ENCODE measurements around the gene SYNDIG1L.

SYNDIG1L gene

GRCh38 chr14:74411671-74412070 lies 14.3 kb downstream of the SYNDIG1L start:
- DNase-seq (ENCODE audit: insufficient read length, low spot score) (no peak), FAIRE-seq (no peak)
- TF ChIP-seq CTCF (IDR thresholded peaks at IDR 0.05; ENCODE audit: insufficient read depth, missing control alignments): no peak

GRCh38 chr14:74409441-74409840 lies 16.6 kb downstream of the SYNDIG1L start:
- TF ChIP-seq CTCF (IDR thresholded peaks at IDR 0.05; ENCODE audit: insufficient read depth, missing control alignments): no peak
- FAIRE-seq: no peak
- no peak for DNase-seq (ENCODE audit: insufficient read length, low spot score)

- TF ChIP-seq CTCF (IDR thresholded peaks at IDR 0.05; ENCODE audit: insufficient read depth, missing control alignments): no peak
- no peak for DNase-seq (ENCODE audit: insufficient read length, low spot score)
- no peak for FAIRE-seq
Measured at GRCh38 chr14:74408870-74409269, 17.1 kb downstream of the SYNDIG1L start.

- DNase-seq (ENCODE audit: insufficient read length, low spot score) (no peak), FAIRE-seq (no peak)
- TF ChIP-seq CTCF (IDR thresholded peaks at IDR 0.05; ENCODE audit: insufficient read depth, missing control alignments): no peak
Measured at GRCh38 chr14:74407801-74408154, 18.2 kb downstream of the SYNDIG1L start.

GRCh38 chr14:74407021-74407800 lies 18.8 kb downstream of the SYNDIG1L start:
- no peak for TF ChIP-seq CTCF (IDR thresholded peaks at IDR 0.05; ENCODE audit: insufficient read depth, missing control alignments)
- no peak for FAIRE-seq
- no peak for DNase-seq (ENCODE audit: insufficient read length, low spot score)

GRCh38 chr14:74405663-74406062 lies 20.3 kb downstream of the SYNDIG1L start:
- no peak for FAIRE-seq
- DNase-seq (ENCODE audit: insufficient read length, low spot score): no peak
- no peak for TF ChIP-seq CTCF (IDR thresholded peaks at IDR 0.05; ENCODE audit: insufficient read depth, missing control alignments)

- no peak for FAIRE-seq
- no peak for DNase-seq (ENCODE audit: insufficient read length, low spot score)
- TF ChIP-seq CTCF (IDR thresholded peaks at IDR 0.05; ENCODE audit: insufficient read depth, missing control alignments): no peak
Measured at GRCh38 chr14:74404435-74404834, 21.6 kb downstream of the SYNDIG1L start.
